Activated CD4-positive, alpha-beta T cell treated with anti-CD3 and anti-CD28 coated beads for 36 hours (primary cell): ENCODE results near the gene CENPP. TPM values are rescaled to one million over a fixed set of nuclear protein-coding genes. Genes with fewer than 3 reads are reported as not detected.

ENCODE experiments used
- ATAC-seq: fragments of 200-7000 bp; cut with Tn5 transposase; one replicate; pipeline ENCODE4 v1.10.0; 2021; ENCODE audit warnings: mild to moderate bottlenecking, moderate library complexity
- CTCF ChIA-PET: fragments of 350-600 bp; sonication (Branson Sonifier 250); formaldehyde crosslinking; loops from one replicate; lab custom pipeline; 2021; ENCODE audit warnings: antibody characterized with exemption; lab: Charles Lee
- POLR2A ChIA-PET: fragments of 350-600 bp; sonication (Branson Sonifier 250); formaldehyde crosslinking; loops from one replicate; lab custom pipeline; 2021; ENCODE audit warnings: antibody characterized with exemption, inconsistent platforms; lab: Charles Lee
- DNase-seq: peaks from one replicate; pipeline ENCODE4 v3.0.0-alpha.2; 2020
- H3K27ac Mint-ChIP-seq: one replicate; pipeline ENCODE4 v1.8.0; 2021; ENCODE audit warnings: mixed read lengths
- H3K27me3 Mint-ChIP-seq: one replicate; pipeline ENCODE4 v1.8.0; 2021; ENCODE audit warnings: mixed read lengths
- H3K36me3 Mint-ChIP-seq: one replicate; pipeline ENCODE4 v1.8.0; 2021; ENCODE audit warnings: low read depth, mixed read lengths
- H3K4me1 Mint-ChIP-seq: one replicate; pipeline ENCODE4 v1.8.0; 2021; ENCODE audit warnings: mixed read lengths
- H3K4me3 Mint-ChIP-seq: one replicate; pipeline ENCODE4 v1.8.0; 2021; ENCODE audit warnings: mild to moderate bottlenecking, moderate library complexity, mixed read lengths
- H3K9me3 Mint-ChIP-seq: one replicate; pipeline ENCODE4 v1.8.0; 2021; ENCODE audit warnings: low read depth, mixed read lengths
- intact Hi-C, 2 experiments: fragments of 100-400 bp; cut with DNase I in 1 of 2; cut with micrococcal nuclease in 1 of 2; formaldehyde crosslinking; loops; one replicate each; pipeline versions ENCODE4 v1.14.2 to v1.15.1; 2022 to 2024; cut with DNase I, micrococcal nuclease
- total RNA-seq, 2 experiments: library from RNA; stranded (reverse); gene quantifications; one replicate each; pipeline ENCODE4 v1.2.3, GENCODE V29; 2021

Gene CENPP
- total RNA-seq, 2 experiments from 2014 or later: 22.8 to 32.3 TPM

DNA sequence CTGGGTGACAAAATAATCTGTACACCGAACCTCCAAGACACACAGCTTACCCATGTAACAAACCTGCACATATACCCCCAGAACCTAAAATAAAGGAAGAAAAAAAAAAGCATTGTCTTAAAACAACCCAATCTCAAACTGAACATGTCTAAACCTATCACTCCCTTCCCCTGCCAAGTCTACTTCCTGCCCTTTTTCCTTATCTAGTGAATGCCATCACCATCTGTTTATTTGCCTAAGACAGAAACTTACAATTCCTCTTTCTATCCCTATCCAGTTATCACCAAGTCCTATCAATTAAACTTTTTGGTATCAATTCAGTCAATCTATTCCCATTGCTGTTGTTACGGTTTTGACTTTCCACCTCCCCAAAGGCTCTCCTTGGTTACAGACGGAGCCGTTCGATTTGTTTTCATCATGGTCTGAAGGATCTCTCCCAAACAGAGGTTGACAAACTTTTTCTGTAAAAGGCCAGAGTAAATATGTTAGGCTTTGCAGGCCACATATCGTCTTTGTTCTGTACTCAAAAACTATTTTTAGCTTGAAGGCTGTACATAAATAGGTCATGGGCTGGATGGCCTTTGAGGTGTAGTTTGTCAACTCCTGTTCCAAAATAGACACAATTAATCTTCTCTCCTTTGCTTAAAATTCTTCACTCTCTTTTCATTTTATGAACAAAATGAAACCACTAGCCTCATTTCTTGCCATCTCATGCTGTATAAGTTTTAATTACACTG, 12.7 kb upstream of the CENPP start:
- intact Hi-C loops: no loop called here
- no peaks in the 10 kb centered on the region for H3K9me3 Mint-ChIP-seq
- H3K4me3 Mint-ChIP-seq: no peak overlapping the region
- ChIA-PET POLR2A (interaction anchor here (0.7 kb wide), 1 partner anchor 15 kb away, joined by 4 read pairs; no protein-coding TSS in a partner anchor), CTCF (interaction anchor here (0.8 to 1.7 kb wide), 3 partner anchors 8 to 178 kb away, joined by 3 to 4 read pairs (median 3); no protein-coding TSS in a partner anchor)
- H3K27ac Mint-ChIP-seq: peak overlapping the region; percentile 79
- no peaks in the 10 kb centered on the region for H3K27me3 Mint-ChIP-seq
- peaks cover 45% of the 10 kb centered on the region for H3K4me1 Mint-ChIP-seq
- H3K36me3 Mint-ChIP-seq: peaks cover 79% of the 10 kb centered on the region
- ATAC-seq (no peak), DNase-seq (no peak)

GRCh38 chr9:92313624-92314012, 12.1 kb upstream of the CENPP start:
- Mint-ChIP-seq H3K36me3 (peaks cover 78% of the 10 kb centered on the region), H3K9me3 (no peaks in the 10 kb centered on the region), H3K27ac (peak overlapping the region; percentile 12), H3K27me3 (no peaks in the 10 kb centered on the region), H3K4me3 (no peak overlapping the region), H3K4me1 (peaks cover 45% of the 10 kb centered on the region)
- DNase-seq: no peak
- ChIA-PET POLR2A (interaction anchor here (0.7 kb wide), 1 partner anchor 15 kb away, joined by 4 read pairs; no protein-coding TSS in a partner anchor), CTCF (interaction anchor here (1.1 to 1.7 kb wide), 4 partner anchors 8 to 179 kb away, joined by 3 to 5 read pairs (median 4); no protein-coding TSS in a partner anchor)
- no peak for ATAC-seq
- intact Hi-C loops: no loop called here

GRCh38 chr9:92315456-92315855, 10.3 kb upstream of the CENPP start:
- H3K27ac Mint-ChIP-seq: peak overlapping the region; percentile 85
- H3K36me3 Mint-ChIP-seq: peaks cover 73% of the 10 kb centered on the region
- peaks cover 45% of the 10 kb centered on the region for H3K4me1 Mint-ChIP-seq
- peak; percentile 77 for ATAC-seq
- H3K27me3 Mint-ChIP-seq: no peaks in the 10 kb centered on the region
- H3K9me3 Mint-ChIP-seq: no peaks in the 10 kb centered on the region
- ChIA-PET CTCF (no interaction called here), POLR2A (interaction anchor here (1.1 kb wide), 1 partner anchor 24 kb away, joined by 3 read pairs; no protein-coding TSS in a partner anchor)
- no peak for DNase-seq
- H3K4me3 Mint-ChIP-seq: no peak overlapping the region
- intact Hi-C loops: loop anchor here in 1 of 2 experiments (1.0 kb wide), 1 partner anchor 9 kb away; no protein-coding TSS in a partner anchor

DNA sequence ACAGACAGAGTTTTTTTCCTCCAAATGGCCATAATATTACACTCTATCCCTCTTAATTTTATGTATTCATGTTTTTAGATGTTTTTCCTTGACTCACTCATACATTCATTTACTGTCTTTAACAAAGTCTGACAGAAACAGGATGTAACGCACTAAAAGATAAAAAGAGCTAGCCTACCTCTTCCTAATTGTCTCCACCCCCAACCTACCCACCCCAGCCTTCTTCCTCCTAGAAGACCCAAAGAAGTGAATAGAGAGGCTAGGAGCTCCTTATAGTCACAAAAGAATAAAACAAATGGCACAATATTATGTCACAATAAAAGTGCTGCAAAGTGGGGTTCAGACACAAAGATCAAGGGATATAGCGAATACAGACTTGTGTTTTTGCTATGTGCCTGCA, 1.3 kb upstream of the CENPP start:
- intact Hi-C loops: loop anchor here (1.0 to 10.0 kb wide), 2 partner anchors 9 to 310 kb away; no protein-coding TSS in a partner anchor
- H3K27ac Mint-ChIP-seq: peak overlapping the region; percentile 97
- ATAC-seq (no peak), DNase-seq (no peak)
- ChIA-PET CTCF (interaction anchor here (0.7 to 0.8 kb wide), 2 partner anchors 214 to 1136 kb away, joined by 4 read pairs; no protein-coding TSS in a partner anchor), POLR2A (interaction anchor here (0.6 to 2.2 kb wide), 3 partner anchors 17 to 346 kb away, joined by 4 to 8 read pairs (median 6); partner anchors contain the start of gene IPPK)
- no peaks in the 10 kb centered on the region for H3K27me3 Mint-ChIP-seq
- no peaks in the 10 kb centered on the region for H3K9me3 Mint-ChIP-seq
- peaks cover 37% of the 10 kb centered on the region for H3K4me1 Mint-ChIP-seq
- H3K36me3 Mint-ChIP-seq: peaks cover 32% of the 10 kb centered on the region
- H3K4me3 Mint-ChIP-seq: peak overlapping the region; percentile 89

DNA sequence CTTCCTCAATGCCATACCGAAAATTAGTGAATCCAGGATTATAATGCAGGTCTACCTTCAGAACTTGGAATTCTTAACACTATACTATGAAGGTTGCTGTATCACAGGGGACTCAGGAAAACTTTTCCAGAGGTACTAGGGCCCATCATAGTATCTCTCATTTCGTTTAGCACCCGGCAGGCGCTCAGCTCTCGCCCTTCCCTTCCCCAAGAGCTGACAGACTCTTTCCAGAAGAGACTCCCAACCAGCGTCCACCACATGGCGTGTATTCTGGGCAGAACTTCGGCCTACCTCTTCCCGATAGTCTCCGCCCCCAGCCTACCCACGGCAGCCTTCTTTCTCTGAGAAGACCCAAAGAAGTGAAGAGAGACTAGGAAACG, 874 bp upstream of the CENPP start:
- peak; percentile 31 for ATAC-seq
- intact Hi-C loops: loop anchor here (1.0 to 10.0 kb wide), 10 partner anchors 10 to 1127 kb away; partner anchors contain the start of genes IARS1 (in 2 of the 2), FAM120A (in 1 of the 2), FAM120AOS (in 1 of the 2) and IPPK (in 1 of the 2)
- Mint-ChIP-seq H3K36me3 (peaks cover 31% of the 10 kb centered on the region), H3K27ac (peak overlapping the region; percentile 97), H3K9me3 (no peaks in the 10 kb centered on the region), H3K4me1 (peaks cover 37% of the 10 kb centered on the region), H3K27me3 (no peaks in the 10 kb centered on the region), H3K4me3 (peak overlapping the region; percentile 89)
- ChIA-PET POLR2A (interaction anchor here (0.6 to 2.2 kb wide), 5 partner anchors 18 to 345 kb away, joined by 3 to 8 read pairs (median 4); partner anchors contain the start of gene IPPK), CTCF (interaction anchor here (0.7 to 0.8 kb wide), 2 partner anchors 214 to 1136 kb away, joined by 4 read pairs; no protein-coding TSS in a partner anchor)
- DNase-seq: peak; percentile 72

- peaks cover 34% of the 10 kb centered on the region for H3K4me1 Mint-ChIP-seq
- CTCF ChIA-PET: interaction anchor here (1.1 to 1.8 kb wide), 3 partner anchors 31 to 188 kb away, joined by 3 to 6 read pairs (median 4); no protein-coding TSS in a partner anchor
- no peak for ATAC-seq
- intact Hi-C loops: loop anchor here (1.0 to 10.0 kb wide), 9 partner anchors 33 to 1126 kb away; partner anchors contain the start of genes IARS1 (in 2 of the 2), FAM120A (in 1 of the 2), FAM120AOS (in 1 of the 2) and IPPK (in 1 of the 2)
- POLR2A ChIA-PET: interaction anchor here (0.6 to 2.2 kb wide), 2 partner anchors 344 to 550 kb away, joined by 4 to 8 read pairs; partner anchors contain the start of gene IPPK
- no peaks in the 10 kb centered on the region for H3K9me3 Mint-ChIP-seq
- H3K36me3 Mint-ChIP-seq: peaks cover 26% of the 10 kb centered on the region
- H3K27me3 Mint-ChIP-seq: no peaks in the 10 kb centered on the region
- peak overlapping the region; percentile 89 for H3K4me3 Mint-ChIP-seq
- peak overlapping the region; percentile 97 for H3K27ac Mint-ChIP-seq
- no peak for DNase-seq
Observed at GRCh38 chr9:92325991-92326500, 293 bp downstream of the CENPP start.

GRCh38 chr9:92327283-92327850, 1.6 kb downstream of the CENPP start:
- intact Hi-C loops: loop anchor here (5.0 to 10.0 kb wide), 4 partner anchors 110 to 1125 kb away; partner anchors contain the start of genes FAM120A (in 1 of the 2) and FAM120AOS (in 1 of the 2)
- Mint-ChIP-seq H3K36me3 (peaks cover 21% of the 10 kb centered on the region), H3K9me3 (no peaks in the 10 kb centered on the region), H3K4me3 (peak overlapping the region; percentile 89), H3K27me3 (no peaks in the 10 kb centered on the region), H3K27ac (no peak overlapping the region), H3K4me1 (peaks cover 33% of the 10 kb centered on the region)
- DNase-seq (no peak), ATAC-seq (no peak)
- POLR2A ChIA-PET: no interaction called here
- CTCF ChIA-PET: interaction anchor here (1.1 kb wide), 1 partner anchor 307 kb away, joined by 5 read pairs; no protein-coding TSS in a partner anchor

GRCh38 chr9:92328225-92328624, 2.5 kb downstream of the CENPP start:
- POLR2A ChIA-PET: interaction anchor here (0.6 kb wide), 1 partner anchor 15 kb away, joined by 4 read pairs; no protein-coding TSS in a partner anchor
- intact Hi-C loops: loop anchor here (5.0 to 10.0 kb wide), 4 partner anchors 109 to 1124 kb away; partner anchors contain the start of genes FAM120A (in 1 of the 2) and FAM120AOS (in 1 of the 2)
- ATAC-seq (no peak), DNase-seq (no peak)
- CTCF ChIA-PET: interaction anchor here (1.1 to 1.3 kb wide), 2 partner anchors 14 to 306 kb away, joined by 5 read pairs; no protein-coding TSS in a partner anchor
- H3K4me1 Mint-ChIP-seq: peaks cover 28% of the 10 kb centered on the region
- peaks cover 21% of the 10 kb centered on the region for H3K36me3 Mint-ChIP-seq
- no peaks in the 10 kb centered on the region for H3K27me3 Mint-ChIP-seq
- no peaks in the 10 kb centered on the region for H3K9me3 Mint-ChIP-seq
- no peak overlapping the region for H3K27ac Mint-ChIP-seq
- no peak overlapping the region for H3K4me3 Mint-ChIP-seq

DNA sequence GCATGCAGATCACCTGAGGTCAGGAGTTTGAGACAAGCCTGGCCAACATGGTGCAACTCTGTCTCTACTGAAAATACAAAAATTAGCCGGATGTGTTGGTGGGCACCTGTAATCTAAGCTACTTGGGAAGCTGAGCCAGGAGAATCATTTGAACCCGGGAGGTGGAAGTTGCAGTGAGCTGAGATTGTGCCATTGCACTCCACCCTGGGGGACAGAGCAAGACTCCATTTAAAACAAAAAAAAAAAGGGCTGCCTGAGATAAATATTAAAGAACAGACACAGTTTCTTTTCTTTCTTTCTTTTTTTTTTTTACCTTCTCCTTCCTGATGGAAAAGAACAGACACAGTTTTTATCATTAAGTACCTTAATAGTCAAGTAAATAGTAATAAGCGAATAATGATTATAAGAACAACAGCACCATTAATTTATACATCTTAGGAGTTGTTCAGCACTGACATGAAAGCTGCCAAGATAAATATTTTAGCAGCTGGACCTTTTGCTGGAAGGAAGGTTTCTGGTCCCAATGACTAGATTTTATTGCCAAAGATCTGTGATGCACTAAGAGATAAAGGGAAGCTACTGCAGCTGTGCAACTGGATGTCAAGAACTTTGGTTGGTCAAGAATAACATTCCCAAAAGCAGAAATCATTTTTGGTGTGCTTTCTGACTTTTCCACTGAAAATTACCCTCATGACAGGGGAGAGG, 7.0 kb downstream of the CENPP start:
- Mint-ChIP-seq H3K27ac (no peak overlapping the region), H3K36me3 (peaks cover 28% of the 10 kb centered on the region), H3K4me3 (no peak overlapping the region), H3K27me3 (no peaks in the 10 kb centered on the region), H3K9me3 (no peaks in the 10 kb centered on the region), H3K4me1 (peaks cover 9% of the 10 kb centered on the region)
- intact Hi-C loops: no loop called here
- no peak for DNase-seq
- ATAC-seq: no peak
- ChIA-PET POLR2A (no interaction called here), CTCF (interaction anchor here (1.0 to 1.3 kb wide), 2 partner anchors 12 to 302 kb away, joined by 3 to 9 read pairs; no protein-coding TSS in a partner anchor)

- ChIA-PET POLR2A (no interaction called here), CTCF (interaction anchor here (1.0 to 1.3 kb wide), 2 partner anchors 13 to 301 kb away, joined by 3 to 9 read pairs; no protein-coding TSS in a partner anchor)
- no peak overlapping the region for H3K27ac Mint-ChIP-seq
- H3K36me3 Mint-ChIP-seq: peaks cover 28% of the 10 kb centered on the region
- no peaks in the 10 kb centered on the region for H3K27me3 Mint-ChIP-seq
- ATAC-seq (no peak), DNase-seq (no peak)
- H3K4me3 Mint-ChIP-seq: no peak overlapping the region
- intact Hi-C loops: no loop called here
- peaks cover 5% of the 10 kb centered on the region for H3K4me1 Mint-ChIP-seq
- no peaks in the 10 kb centered on the region for H3K9me3 Mint-ChIP-seq
Observed at GRCh38 chr9:92333282-92333634, 7.5 kb downstream of the CENPP start.
